ENCODE data around the gene CENPX.

CENPX gene

DNA sequence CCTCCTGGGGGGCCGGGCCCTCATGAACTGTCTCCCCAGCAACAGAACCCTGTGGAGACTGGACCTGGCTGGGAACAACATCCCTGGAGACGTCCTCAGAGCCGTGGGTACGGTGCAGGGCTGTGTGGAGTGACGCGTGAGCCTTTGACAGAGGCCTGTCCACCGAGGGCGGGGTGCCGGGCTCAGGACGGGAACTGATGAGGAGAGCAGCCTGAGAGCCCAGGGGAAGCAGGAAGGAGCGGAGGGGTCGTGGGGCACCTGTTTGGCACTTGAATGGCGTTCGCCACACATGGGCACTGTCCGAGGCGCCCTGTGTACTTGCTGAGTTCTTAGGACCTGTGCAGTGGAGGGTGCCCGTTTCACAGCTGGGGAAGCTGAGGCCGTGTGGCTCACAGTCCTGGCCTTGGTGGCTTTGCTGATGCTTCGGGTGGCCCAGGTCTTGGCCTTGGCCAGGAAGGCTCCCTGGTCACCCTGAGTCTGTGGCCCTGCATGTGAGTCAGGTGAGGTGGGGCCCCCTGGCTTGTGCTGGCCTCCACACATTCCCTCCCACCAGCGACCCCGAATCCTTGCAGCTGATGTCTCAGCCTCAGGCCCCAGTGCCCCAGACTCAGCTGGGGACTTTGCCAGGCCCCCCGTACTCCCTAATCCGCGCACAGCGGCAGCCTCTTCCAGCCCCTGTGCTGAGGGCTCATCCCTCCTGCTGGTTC is 2.9 kb upstream of the CENPX start:
- Histone ChIP-seq H3K9me3 (replicated peaks in 1 of 11) (no peaks in the 10 kb centered on the region), H4K20me1 (peaks cover 13 to 76% (median 34%) of the 10 kb centered on the region in 11 experiments; a peak in 21 of 22 replicates), H3K4me1 (peaks cover 26 to 57% (median 44%) of the 10 kb centered on the region in 10 experiments), H3K36me3 (peaks cover 0 to 45% (median 4%) of the 10 kb centered on the region in 11 experiments; a peak in 6 of 22 replicates), H3K27ac (no peak overlapping the region), H3K27me3 (no peaks in the 10 kb centered on the region), H3K9ac (peak overlapping the region in 7 of 11 experiments; percentile 27 to 86 (median 81); a peak in 6 of 22 replicates), H3K4me3 (no peak overlapping the region), H3K4me2 (peak overlapping the region in 5 of 11 experiments; percentile 92 to 100 (median 99); a peak in 4 of 22 replicates)
- no peak for TF ChIP-seq Cebpa-rat (IDR thresholded peaks at IDR 0.05)

DNA sequence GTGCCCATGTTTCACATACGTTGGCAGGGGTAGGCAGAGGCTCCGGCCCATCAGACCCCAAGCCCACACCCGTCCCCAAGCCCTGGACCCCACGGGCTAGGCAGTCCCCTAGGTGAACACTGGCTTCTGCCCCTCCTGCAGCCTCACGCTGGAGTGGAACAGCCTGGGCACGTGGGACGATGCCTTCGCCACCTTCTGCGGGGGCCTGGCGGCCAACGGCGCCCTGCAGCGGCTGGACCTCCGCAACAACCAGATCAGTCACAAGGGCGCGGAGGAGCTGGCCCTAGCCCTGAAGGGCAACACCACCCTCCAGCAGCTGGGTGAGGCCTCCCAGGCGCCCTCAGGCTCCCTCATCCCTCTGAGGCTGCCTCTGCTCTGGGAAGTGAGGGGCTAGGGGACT is 2.2 kb upstream of the CENPX start:
- H3K36me3 ChIP-seq = peaks cover 0 to 49% (median 4%) of the 10 kb centered on the region in 11 experiments; a peak in 6 of 22 replicates
- H3K27ac ChIP-seq = no peak overlapping the region
- peaks cover 20 to 78% (median 36%) of the 10 kb centered on the region in 11 experiments; a peak in 21 of 22 replicates for H4K20me1 ChIP-seq
- no peak for TF ChIP-seq Cebpa-rat (IDR thresholded peaks at IDR 0.05)
- H3K4me1 ChIP-seq = peaks cover 20 to 53% (median 39%) of the 10 kb centered on the region in 10 experiments
- H3K4me2 ChIP-seq = peak overlapping the region in 10 of 11 experiments; percentile 92 to 100 (median 98); a peak in 20 of 22 replicates
- H3K4me3 ChIP-seq = peak overlapping the region in 5 of 10 experiments; percentile 70 to 89 (median 82); a peak in 3 of 20 replicates
- no peaks in the 10 kb centered on the region for H3K9me3 ChIP-seq (replicated peaks in 1 of 11)
- H3K9ac ChIP-seq = peak overlapping the region in 8 of 11 experiments; percentile 30 to 86 (median 82); a peak in 9 of 22 replicates
- no peaks in the 10 kb centered on the region for H3K27me3 ChIP-seq

- Histone ChIP-seq H4K20me1 (peaks cover 20 to 78% (median 36%) of the 10 kb centered on the region in 11 experiments; a peak in 21 of 22 replicates), H3K27ac (peak overlapping the region in 8 of 11 experiments; percentile 55 to 76 (median 64); a peak in 14 of 22 replicates), H3K9ac (peak overlapping the region; percentile 58 to 86 (median 80)), H3K9me3 (replicated peaks in 1 of 11) (no peaks in the 10 kb centered on the region), H3K4me3 (peak overlapping the region; percentile 64 to 89 (median 78)), H3K27me3 (no peaks in the 10 kb centered on the region), H3K4me1 (peaks cover 18 to 47% (median 36%) of the 10 kb centered on the region in 10 experiments), H3K36me3 (peaks cover 4 to 46% (median 9%) of the 10 kb centered on the region in 11 experiments; a peak in 19 of 22 replicates), H3K4me2 (peak overlapping the region; percentile 92 to 100 (median 98))
- no peak for TF ChIP-seq Cebpa-rat (IDR thresholded peaks at IDR 0.05)
Measured at GRCh38 chr17:82023447-82024241, 966 bp upstream of the CENPX start.

GRCh38 chr17:82022981-82023446 is 336 bp upstream of the CENPX start, which contains the start of gene LRRC45:
LRRC45 (plus strand) TSS chr17:82023305; CDS start chr17:82023644, 339 bp downstream.
- no peaks in the 10 kb centered on the region for H3K9me3 ChIP-seq (replicated peaks in 1 of 11)
- H3K36me3 ChIP-seq = peaks cover 10 to 46% (median 15%) of the 10 kb centered on the region in 11 experiments; a peak in 20 of 22 replicates
- peak within 1 kb of the TSS; percentile 82 to 91 (median 86) for H3K9ac ChIP-seq
- no peaks in the 10 kb centered on the region for H3K27me3 ChIP-seq
- no peak for TF ChIP-seq Cebpa-rat (IDR thresholded peaks at IDR 0.05)
- H3K4me1 ChIP-seq = peaks cover 18 to 47% (median 36%) of the 10 kb centered on the region in 10 experiments
- H3K4me2 ChIP-seq = peak within 1 kb of the TSS; percentile 96 to 100 (median 100)
- H4K20me1 ChIP-seq = peaks cover 20 to 78% (median 42%) of the 10 kb centered on the region in 11 experiments; a peak in 21 of 22 replicates
- H3K27ac ChIP-seq = peak within 1 kb of the TSS; percentile 38 to 83 (median 79); a peak in 21 of 22 replicates
- H3K4me3 ChIP-seq = peak within 1 kb of the TSS; percentile 74 to 99 (median 91)

DNA sequence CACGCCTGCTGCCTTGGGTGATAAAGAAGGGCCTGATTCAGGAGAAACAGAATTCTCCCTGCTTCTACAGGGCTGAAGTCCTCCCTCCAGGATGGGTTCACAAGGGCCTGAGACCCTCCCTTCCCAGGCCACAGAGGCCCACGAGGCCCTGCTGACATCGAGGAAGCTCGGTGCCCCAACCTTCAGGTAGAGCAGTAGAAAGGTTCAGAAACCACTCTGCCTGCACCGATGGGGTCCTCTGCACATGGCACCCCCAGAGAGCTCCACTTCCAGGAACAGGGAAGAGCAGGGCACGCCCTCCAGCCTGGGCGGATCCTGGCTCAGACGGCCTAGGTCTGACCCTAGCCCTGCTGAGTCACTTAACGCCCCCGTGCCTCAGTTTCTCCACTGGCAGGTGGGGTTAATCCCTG is 773 bp downstream of the CENPX start:
- Histone ChIP-seq H3K27ac (peak overlapping the region; percentile 38 to 83 (median 79); a peak in 21 of 22 replicates), H3K27me3 (no peaks in the 10 kb centered on the region), H3K4me3 (peak overlapping the region; percentile 67 to 99 (median 91)), H3K36me3 (peaks cover 10 to 44% (median 18%) of the 10 kb centered on the region in 11 experiments; a peak in 20 of 22 replicates), H3K4me1 (peaks cover 18 to 46% (median 36%) of the 10 kb centered on the region in 10 experiments), H4K20me1 (peaks cover 20 to 78% (median 46%) of the 10 kb centered on the region in 11 experiments; a peak in 21 of 22 replicates), H3K9me3 (replicated peaks in 1 of 11) (no peaks in the 10 kb centered on the region), H3K4me2 (peak overlapping the region; percentile 96 to 100 (median 99)), H3K9ac (peak overlapping the region; percentile 79 to 91 (median 86))
- no peak for TF ChIP-seq Cebpa-rat (IDR thresholded peaks at IDR 0.05)

- peaks cover 10 to 42% (median 17%) of the 10 kb centered on the region in 11 experiments; a peak in 20 of 22 replicates for H3K36me3 ChIP-seq
- no peaks in the 10 kb centered on the region for H3K27me3 ChIP-seq
- peak overlapping the region; percentile 96 to 100 (median 99) for H3K4me2 ChIP-seq
- peak overlapping the region; percentile 79 to 91 (median 86) for H3K9ac ChIP-seq
- peaks cover 18 to 46% (median 36%) of the 10 kb centered on the region in 10 experiments for H3K4me1 ChIP-seq
- peaks cover 20 to 79% (median 46%) of the 10 kb centered on the region in 11 experiments; a peak in 21 of 22 replicates for H4K20me1 ChIP-seq
- TF ChIP-seq Cebpa-rat (IDR thresholded peaks at IDR 0.05) = no peak
- H3K9me3 ChIP-seq (replicated peaks in 1 of 11) = no peaks in the 10 kb centered on the region
- peak overlapping the region in 8 of 11 experiments; percentile 56 to 83 (median 80); a peak in 10 of 22 replicates for H3K27ac ChIP-seq
- H3K4me3 ChIP-seq = peak overlapping the region; percentile 67 to 99 (median 91); a peak in 19 of 20 replicates
Measured at GRCh38 chr17:82021107-82021899, 1.4 kb downstream of the CENPX start.

- no peaks in the 10 kb centered on the region for H3K27me3 ChIP-seq
- peaks cover 10 to 35% (median 17%) of the 10 kb centered on the region in 11 experiments; a peak in 20 of 22 replicates for H3K36me3 ChIP-seq
- no peak for TF ChIP-seq Cebpa-rat (IDR thresholded peaks at IDR 0.05)
- peaks cover 18 to 46% (median 36%) of the 10 kb centered on the region in 10 experiments for H3K4me1 ChIP-seq
- peak overlapping the region in 1 of 11 experiments; percentile 24; a peak in 1 of 22 replicates for H3K9ac ChIP-seq
- H3K4me2 ChIP-seq = peak overlapping the region in 10 of 11 experiments; percentile 96 to 100 (median 99); a peak in 18 of 22 replicates
- no peak overlapping the region; a peak in 1 of 20 replicates for H3K4me3 ChIP-seq
- H3K27ac ChIP-seq = no peak overlapping the region
- H3K9me3 ChIP-seq (replicated peaks in 1 of 11) = no peaks in the 10 kb centered on the region
- H4K20me1 ChIP-seq = peaks cover 20 to 78% (median 46%) of the 10 kb centered on the region in 11 experiments; a peak in 21 of 22 replicates
Measured at GRCh38 chr17:82020572-82021106, 2.0 kb downstream of the CENPX start.
